Measurements from ENCODE around the gene TPPP2.
A peak's percentile ranks its signal among the peaks of the same experiment; 100 is the strongest.

Gene TPPP2

GRCh38 chr14:21017528-21018245 is 12.3 kb upstream of the TPPP2 start:
- DNase-seq, result no peak

- no peak for DNase-seq
Measured at GRCh38 chr14:21018286-21018685, 11.7 kb upstream of the TPPP2 start.

GRCh38 chr14:21018781-21019180 is 11.2 kb upstream of the TPPP2 start:
- no peak for DNase-seq

- DNase-seq, result no peak
Measured at GRCh38 chr14:21019366-21019765, 10.7 kb upstream of the TPPP2 start.

- DNase-seq, result no peak
Measured at GRCh38 chr14:21020977-21021545, 9.0 kb upstream of the TPPP2 start.

GRCh38 chr14:21022686-21023085 is 7.3 kb upstream of the TPPP2 start:
- no peak for DNase-seq

- DNase-seq, result no peak
Measured at GRCh38 chr14:21023174-21023573, 6.8 kb upstream of the TPPP2 start.

- DNase-seq, result no peak
Measured at GRCh38 chr14:21023817-21024584, 6.0 kb upstream of the TPPP2 start.

GRCh38 chr14:21024585-21025370 is 5.2 kb upstream of the TPPP2 start, which contains the start of gene NDRG2:
Gene NDRG2 (minus strand): TSS chr14:21025061. CDS start chr14:21023315, 1,746 bp downstream.
- DNase-seq, result peak; percentile 60

GRCh38 chr14:21025371-21026273 is 4.4 kb upstream of the TPPP2 start:
- no peak for DNase-seq

- no peak for DNase-seq
Measured at GRCh38 chr14:21026274-21026987, 3.6 kb upstream of the TPPP2 start.

- DNase-seq, result no peak
Measured at GRCh38 chr14:21026988-21027315, 3.1 kb upstream of the TPPP2 start.

GRCh38 chr14:21030531-21030930 is 514 bp downstream of the TPPP2 start:
- no peak for DNase-seq

- no peak for DNase-seq
Measured at GRCh38 chr14:21032326-21033132, 2.5 kb downstream of the TPPP2 start.

GRCh38 chr14:21033133-21033698 is 3.2 kb downstream of the TPPP2 start:
- no peak for DNase-seq

GRCh38 chr14:21034707-21035106 is 4.7 kb downstream of the TPPP2 start, which contains the start of gene RNASE13:
Gene RNASE13 (minus strand): TSS chr14:21034807. CDS start chr14:21034288, 519 bp downstream.
- no peak for DNase-seq

- DNase-seq, result no peak
Measured at GRCh38 chr14:21036751-21037150, 6.7 kb downstream of the TPPP2 start.

GRCh38 chr14:21037156-21037555 is 7.1 kb downstream of the TPPP2 start:
- no peak for DNase-seq

- no peak for DNase-seq
Measured at GRCh38 chr14:21038441-21039422, 8.7 kb downstream of the TPPP2 start.

Measured in DMS79 treated with DMSO at 0.1 percent for 48 hours (cell line).